ENCODE measurements around the gene POLR1B.
"Not testable (repeated sequence)": the region's sequence is repeated elsewhere in the genome, so short reads cannot be mapped to it uniquely, and the experiment has no call there.

Gene POLR1B

GRCh38 chr2:112542123-112542983 is at the start of gene POLR1B:
Gene POLR1B (plus strand): TSS chr2:112542465. CDS start chr2:112542495, 30 bp downstream.
- peak; percentile 83 for DNase-seq (ENCODE audit: low spot score)

- DNase-seq (ENCODE audit: low spot score), result no peak
Observed at GRCh38 chr2:112493048-112493447, 49.2 kb upstream of the POLR1B start.

GRCh38 chr2:112493858-112494648 is 48.2 kb upstream of the POLR1B start:
- DNase-seq (ENCODE audit: low spot score), result peak; percentile 79

- no peak for DNase-seq (ENCODE audit: low spot score)
Observed at GRCh38 chr2:112494828-112495227, 47.4 kb upstream of the POLR1B start.

- DNase-seq (ENCODE audit: low spot score), result not testable (repeated sequence)
Observed at GRCh38 chr2:112495878-112496277, 46.4 kb upstream of the POLR1B start.

- peak; percentile 46 for DNase-seq (ENCODE audit: low spot score)
Observed at GRCh38 chr2:112500850-112501484, 41.3 kb upstream of the POLR1B start.

GRCh38 chr2:112509239-112509998 is 32.8 kb upstream of the POLR1B start:
- DNase-seq (ENCODE audit: low spot score), result not testable (repeated sequence)

- no peak for DNase-seq (ENCODE audit: low spot score)
Observed at GRCh38 chr2:112516801-112517200, 25.5 kb upstream of the POLR1B start.

GRCh38 chr2:112518807-112519206 is 23.5 kb upstream of the POLR1B start:
- no peak for DNase-seq (ENCODE audit: low spot score)

GRCh38 chr2:112519506-112519905 is 22.8 kb upstream of the POLR1B start:
- DNase-seq (ENCODE audit: low spot score), result no peak

- no peak for DNase-seq (ENCODE audit: low spot score)
Observed at GRCh38 chr2:112520234-112520783, 22.0 kb upstream of the POLR1B start.

GRCh38 chr2:112523291-112523777 is 18.9 kb upstream of the POLR1B start:
- no peak for DNase-seq (ENCODE audit: low spot score)

- not testable (repeated sequence) for DNase-seq (ENCODE audit: low spot score)
Observed at GRCh38 chr2:112524276-112524675, 18.0 kb upstream of the POLR1B start.

GRCh38 chr2:112528541-112528940 is 13.7 kb upstream of the POLR1B start:
- DNase-seq (ENCODE audit: low spot score), result no peak

GRCh38 chr2:112529757-112530156 is 12.5 kb upstream of the POLR1B start:
- no peak for DNase-seq (ENCODE audit: low spot score)

- DNase-seq (ENCODE audit: low spot score), result no peak
Observed at GRCh38 chr2:112530728-112531127, 11.5 kb upstream of the POLR1B start.

- DNase-seq (ENCODE audit: low spot score), result no peak
Observed at GRCh38 chr2:112534826-112535225, 7.4 kb upstream of the POLR1B start.

GRCh38 chr2:112536665-112537064 is 5.6 kb upstream of the POLR1B start:
- not testable (repeated sequence) for DNase-seq (ENCODE audit: low spot score)

- DNase-seq (ENCODE audit: low spot score), result no peak
Observed at GRCh38 chr2:112539306-112539705, 3.0 kb upstream of the POLR1B start.

- DNase-seq (ENCODE audit: low spot score), result no peak
Observed at GRCh38 chr2:112540906-112541305, 1.4 kb upstream of the POLR1B start.

Data from D341Med (cell line).